Naive B cell (primary cell): ENCODE measurements around the gene KIAA1191. TPM values are rescaled to one million over a fixed set of nuclear protein-coding genes. Genes with fewer than 3 reads are reported as not detected.
"Not testable (repeated sequence)": the region's sequence is repeated elsewhere in the genome, so short reads cannot be mapped to it uniquely, and the experiment has no call there.

Experiments
- ATAC-seq, 2 donors: fragments of 150-1000 bp; cut with Tn5 transposase; 2 replicates each; pipeline ENCODE4 v1.10.0; 2021; ENCODE audit warnings: low read depth in 2 of 2, mild to moderate bottlenecking in 2 of 2, moderate library complexity in 2 of 2
- DNase-seq: peaks from one replicate; pipeline ENCODE4 v3.0.0; 2022
- H3K27ac Mint-ChIP-seq, 6 donors: one replicate each; pipeline ENCODE4 v1.8.0; 2020 to 2022; ENCODE audit warnings: mild to moderate bottlenecking in 6 of 6, mixed read lengths in 6 of 6, moderate library complexity in 5 of 6, inconsistent platforms in 2 of 6
- H3K27me3 Mint-ChIP-seq, 3 donors: one replicate each; pipeline ENCODE4 v1.8.0; 2021 to 2022; ENCODE audit warnings: mixed read lengths in 3 of 3, mild to moderate bottlenecking in 1 of 3
- H3K36me3 Mint-ChIP-seq, 2 donors: one replicate each; pipeline ENCODE4 v1.8.0; 2020 to 2022; ENCODE audit warnings: mixed read lengths in 2 of 2, inconsistent platforms in 1 of 2, mild to moderate bottlenecking in 1 of 2
- H3K4me1 Mint-ChIP-seq, 3 donors: one replicate each; pipeline ENCODE4 v1.8.0; 2020 to 2022; ENCODE audit warnings: mixed read lengths in 3 of 3, inconsistent platforms in 1 of 3, mild to moderate bottlenecking in 1 of 3, moderate library complexity in 1 of 3
- H3K4me3 Mint-ChIP-seq, 8 donors: one replicate each; pipeline ENCODE4 v1.8.0; 2020 to 2022; ENCODE audit warnings: mild to moderate bottlenecking in 8 of 8, mixed read lengths in 8 of 8, moderate library complexity in 8 of 8, inconsistent platforms in 2 of 8
- H3K9me3 Mint-ChIP-seq, 7 donors: one replicate each; pipeline ENCODE4 v1.8.0; 2020 to 2022; ENCODE audit warnings: mixed read lengths in 7 of 7, mild to moderate bottlenecking in 5 of 7, inconsistent platforms in 2 of 7, moderate library complexity in 1 of 7
- polyA plus RNA-seq, 6 donors: library from polyadenylated mRNA; unstranded; fragments of 300-500 nt; fragmentation: Illumina TruSeq; gene quantifications; one replicate each; pipeline ENCODE4 v1.2.3, GENCODE V29; 2021; ENCODE audit warnings: low read depth in 6 of 6

KIAA1191 gene
- polyA plus RNA-seq, result 10 to 100 TPM; 46.8 to 56.4 (median 53.5) TPM

DNA sequence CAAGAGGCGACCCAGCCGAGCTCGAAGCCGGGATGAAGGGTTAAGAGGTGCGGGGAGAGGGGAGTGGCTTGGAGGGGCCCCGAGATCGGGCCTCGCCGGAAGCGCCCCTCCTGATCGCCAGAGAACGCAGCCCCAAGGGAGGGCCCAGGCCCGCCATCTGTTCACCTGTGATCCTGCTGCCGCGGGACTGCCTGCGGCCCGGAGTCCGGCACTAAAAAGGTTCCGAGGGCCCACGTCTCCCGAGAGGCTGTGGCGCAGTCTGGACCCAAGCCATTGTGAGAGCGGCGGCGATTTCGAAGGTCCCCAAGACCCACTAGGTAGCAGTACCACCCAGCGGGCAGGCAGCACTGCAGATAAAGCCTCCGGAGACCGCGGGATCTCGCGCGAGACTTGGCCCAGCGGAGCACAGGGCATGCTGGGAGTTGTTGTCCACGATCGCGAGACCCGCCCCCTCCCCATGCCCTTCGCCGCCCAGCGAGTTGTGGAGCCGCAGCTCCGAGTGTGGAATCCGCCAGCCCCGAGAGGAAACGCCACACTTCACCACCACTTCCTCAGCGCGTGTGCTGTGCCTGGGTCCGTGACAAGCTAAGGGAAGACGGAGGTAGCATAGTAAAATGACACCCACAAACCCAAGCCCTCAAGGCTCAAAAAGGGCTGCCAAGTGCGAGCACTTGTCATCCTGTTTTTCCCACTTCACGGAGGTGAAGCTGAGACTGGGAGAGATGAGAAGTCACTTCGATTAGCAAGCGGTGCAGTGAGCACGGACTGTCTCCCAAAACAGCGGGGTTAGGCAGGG lies at the start of gene KIAA1191:
KIAA1191 (minus strand) TSS at position 328 of the 796 bp plus-strand sequence. CDS start 2,256 bp downstream, outside the sequence.
- no peaks in the 10 kb centered on the region for H3K27me3 Mint-ChIP-seq
- peaks cover 8 to 11% of the 10 kb centered on the region in 2 donors for H3K36me3 Mint-ChIP-seq
- H3K27ac Mint-ChIP-seq, result peak within 1 kb of the TSS; percentile 92 to 99 (median 98)
- ATAC-seq (peak; percentile 88), DNase-seq (peak; percentile 90)
- peak within 1 kb of the TSS; percentile 96 to 99 (median 98) for H3K4me3 Mint-ChIP-seq
- H3K9me3 Mint-ChIP-seq, result no peaks in the 10 kb centered on the region
- H3K4me1 Mint-ChIP-seq, result peaks cover 25 to 43% (median 32%) of the 10 kb centered on the region in 3 donors

GRCh38 chr5:176410486-176411180 lies 49.1 kb upstream of the KIAA1191 start:
- Mint-ChIP-seq H3K27me3 (no peaks in the 10 kb centered on the region), H3K4me1 (peaks cover 20 to 45% (median 29%) of the 10 kb centered on the region in 3 donors), H3K9me3 (no peaks in the 10 kb centered on the region), H3K4me3 (no peak overlapping the region), H3K27ac (peak overlapping the region in 1 of 6 donors; percentile 20), H3K36me3 (peaks cover 7 to 9% of the 10 kb centered on the region in 2 donors)
- DNase-seq, result no peak
- no peak for ATAC-seq

DNA sequence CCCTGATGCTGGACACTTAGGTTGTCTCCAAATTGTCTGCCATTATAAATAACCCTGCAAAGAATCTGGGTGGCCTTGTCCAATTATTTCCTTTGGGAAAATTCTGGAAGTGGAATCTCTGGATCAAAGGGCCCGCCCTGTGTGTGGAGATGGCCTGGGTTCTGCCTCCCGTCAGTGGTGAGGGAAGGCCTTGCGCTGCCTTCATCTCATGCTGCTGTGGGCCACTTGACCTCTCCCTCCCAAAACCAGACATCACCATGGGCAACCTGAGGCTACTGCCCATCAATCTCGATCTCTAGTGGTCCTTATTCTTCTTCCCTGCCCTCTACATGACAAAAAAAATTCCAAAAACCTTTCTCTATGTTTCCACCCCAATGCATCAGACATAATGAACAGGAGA lies 48.2 kb upstream of the KIAA1191 start:
- H3K4me3 Mint-ChIP-seq, result no peak overlapping the region
- H3K9me3 Mint-ChIP-seq, result peaks cover 0 to under 1% (median 0%) of the 10 kb centered on the region in 7 donors
- H3K27me3 Mint-ChIP-seq, result no peaks in the 10 kb centered on the region
- peaks cover 20 to 38% (median 20%) of the 10 kb centered on the region in 3 donors for H3K4me1 Mint-ChIP-seq
- peaks cover 7 to 9% of the 10 kb centered on the region in 2 donors for H3K36me3 Mint-ChIP-seq
- H3K27ac Mint-ChIP-seq, result no peak overlapping the region
- ATAC-seq (no peak), DNase-seq (no peak)

DNA sequence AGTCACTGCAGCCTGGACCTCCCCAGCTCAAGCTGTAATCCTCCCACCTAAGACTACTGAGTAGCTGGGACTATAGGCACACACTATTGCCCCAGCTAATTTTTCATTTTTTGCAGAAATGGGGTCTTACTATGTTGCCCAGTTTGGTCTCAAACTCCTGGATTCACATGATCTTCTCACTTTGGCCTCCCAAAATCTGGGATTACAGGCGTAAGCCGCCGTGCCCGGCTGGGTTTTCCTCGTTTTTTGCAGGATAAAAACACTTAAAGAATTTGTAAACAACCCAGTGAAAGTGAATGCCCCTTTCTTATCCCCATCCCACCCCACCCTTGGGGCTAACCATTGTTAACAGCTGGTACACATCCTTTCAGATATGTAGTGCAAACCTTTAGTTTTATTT lies 47.0 kb upstream of the KIAA1191 start:
- Mint-ChIP-seq H3K27me3 (no peaks in the 10 kb centered on the region), H3K36me3 (peaks cover 7 to 9% of the 10 kb centered on the region in 2 donors), H3K4me1 (peaks cover 9 to 26% (median 16%) of the 10 kb centered on the region in 3 donors), H3K27ac (no peak overlapping the region), H3K4me3 (no peak overlapping the region), H3K9me3 (peaks cover 0 to 1% (median 0%) of the 10 kb centered on the region in 7 donors)
- no peak for ATAC-seq
- no peak for DNase-seq

DNA sequence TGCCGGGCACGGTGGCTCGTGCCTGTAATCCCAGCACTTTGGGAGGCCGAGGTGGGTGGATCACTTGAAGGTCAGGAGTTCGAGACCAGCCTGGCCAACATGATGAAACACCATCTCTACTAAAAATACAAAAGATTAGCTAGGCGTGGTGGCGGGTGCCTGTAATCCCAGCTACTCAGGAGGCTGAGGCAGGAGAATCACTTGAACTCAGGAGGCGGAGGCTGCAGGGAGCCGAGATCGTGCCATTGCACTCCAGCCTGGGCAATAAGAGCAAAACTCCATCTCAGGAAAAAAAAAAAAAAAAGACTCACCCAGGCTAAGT lies 46.6 kb upstream of the KIAA1191 start:
- not testable (repeated sequence) for H3K27me3 Mint-ChIP-seq, ATAC-seq, DNase-seq, H3K36me3 Mint-ChIP-seq, H3K27ac Mint-ChIP-seq, H3K9me3 Mint-ChIP-seq
- Mint-ChIP-seq H3K4me3 (peak overlapping the region in 1 of 8 donors; percentile 10), H3K4me1 (peaks cover 6 to 24% (median 16%) of the 10 kb centered on the region in 3 donors)

- H3K27ac Mint-ChIP-seq, result peak overlapping the region in 1 of 6 donors; percentile 16
- H3K9me3 Mint-ChIP-seq, result peaks cover 0 to 1% (median 0%) of the 10 kb centered on the region in 7 donors
- H3K4me3 Mint-ChIP-seq, result peak overlapping the region in 1 of 8 donors; percentile 10
- no peak for ATAC-seq
- H3K27me3 Mint-ChIP-seq, result no peaks in the 10 kb centered on the region
- no peak for DNase-seq
- peaks cover 8 to 9% of the 10 kb centered on the region in 2 donors for H3K36me3 Mint-ChIP-seq
- peaks cover under 1 to 19% (median 11%) of the 10 kb centered on the region in 3 donors for H3K4me1 Mint-ChIP-seq
Measured at GRCh38 chr5:176407456-176408251, 46.1 kb upstream of the KIAA1191 start.

DNA sequence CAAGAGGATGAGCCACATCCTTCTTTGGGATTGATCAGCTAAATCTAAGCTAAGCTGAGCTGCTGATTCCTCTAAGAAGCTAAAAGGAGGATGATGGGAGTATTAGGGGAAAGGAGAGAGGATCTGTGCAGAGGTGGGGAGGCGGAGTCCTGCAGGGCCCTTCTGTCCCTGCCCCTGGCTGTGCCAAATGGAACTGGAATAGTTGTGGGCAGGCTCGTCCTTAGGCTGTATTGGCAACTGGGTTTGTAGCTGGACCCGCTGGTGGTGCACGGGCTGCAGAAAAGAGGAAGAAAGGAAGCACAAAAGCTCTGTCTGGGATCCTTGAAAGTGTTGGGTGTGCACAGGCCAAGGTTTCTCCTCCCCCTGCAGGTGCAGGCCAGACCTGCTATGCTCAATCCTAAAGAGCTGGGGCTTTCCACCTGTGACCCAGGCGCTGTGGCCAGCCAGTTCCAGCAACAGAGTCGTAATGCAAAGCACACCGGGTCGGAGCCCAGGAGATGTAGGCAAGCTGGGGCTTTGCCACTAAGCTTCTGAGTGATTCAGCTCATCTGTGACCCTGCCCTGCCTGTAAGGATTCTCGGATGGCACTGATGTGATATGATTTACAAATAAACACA lies 45.0 kb upstream of the KIAA1191 start:
- Mint-ChIP-seq H3K4me1 (peaks cover 0 to 10% (median 9%) of the 10 kb centered on the region in 3 donors), H3K36me3 (peaks cover 9 to 11% of the 10 kb centered on the region in 2 donors), H3K27ac (peak overlapping the region in 1 of 6 donors; percentile 79), H3K9me3 (peaks cover 0 to 1% (median 0%) of the 10 kb centered on the region in 7 donors), H3K27me3 (no peaks in the 10 kb centered on the region), H3K4me3 (no peak overlapping the region)
- DNase-seq (no peak), ATAC-seq (no peak)

DNA sequence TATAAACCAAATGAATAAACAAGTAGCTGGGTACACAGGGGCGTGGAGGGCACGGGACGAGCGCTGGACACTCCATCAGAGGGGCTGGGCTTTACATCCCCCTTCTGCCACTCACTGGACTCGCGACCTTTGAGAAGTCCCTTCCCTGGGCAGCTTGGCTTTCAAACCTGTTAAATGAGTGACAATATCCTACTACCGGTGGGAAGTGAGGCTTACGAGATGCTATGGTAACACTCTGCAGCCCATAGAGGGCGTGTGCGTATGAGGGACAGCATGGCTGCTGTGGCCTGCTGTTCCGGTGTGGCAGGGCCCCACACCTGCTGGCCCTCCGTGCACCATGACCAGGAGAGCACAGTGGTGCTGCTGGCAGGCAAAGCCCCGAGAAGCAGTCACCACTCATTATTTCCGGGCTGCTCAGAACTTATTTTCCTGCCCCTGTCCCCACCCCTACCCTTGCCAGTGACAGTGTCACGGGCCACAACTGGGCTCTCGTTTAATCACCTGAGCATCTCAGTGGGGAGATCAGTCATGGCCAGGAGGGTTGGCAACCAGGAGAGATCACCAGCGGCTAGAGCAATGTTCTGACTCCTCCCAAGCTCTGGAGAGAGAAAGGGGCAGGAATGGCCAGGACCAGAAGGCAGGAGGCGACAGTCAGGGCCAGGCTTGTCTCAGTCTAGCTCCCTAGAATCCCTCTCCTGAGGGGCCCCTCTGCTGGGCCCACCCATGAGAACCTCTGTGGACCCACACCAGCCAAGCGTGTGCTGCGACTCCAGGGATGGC lies 44.3 kb upstream of the KIAA1191 start:
- Mint-ChIP-seq H3K4me1 (peaks cover 0 to 3% (median 2%) of the 10 kb centered on the region in 3 donors), H3K4me3 (no peak overlapping the region), H3K9me3 (peaks cover 0 to 1% (median 0%) of the 10 kb centered on the region in 7 donors), H3K36me3 (peaks cover 9 to 11% of the 10 kb centered on the region in 2 donors), H3K27me3 (no peaks in the 10 kb centered on the region), H3K27ac (peak overlapping the region in 2 of 6 donors; percentile 60 to 79)
- ATAC-seq (no peak), DNase-seq (no peak)

GRCh38 chr5:176401281-176402205 lies 40.0 kb upstream of the KIAA1191 start:
- peaks cover 0 to 1% (median 0%) of the 10 kb centered on the region in 7 donors for H3K9me3 Mint-ChIP-seq
- no peaks in the 10 kb centered on the region for H3K4me1 Mint-ChIP-seq
- no peaks in the 10 kb centered on the region for H3K27me3 Mint-ChIP-seq
- H3K36me3 Mint-ChIP-seq, result peaks cover 4 to 9% of the 10 kb centered on the region in 2 donors
- ATAC-seq (no peak), DNase-seq (no peak)
- H3K4me3 Mint-ChIP-seq, result no peak overlapping the region
- H3K27ac Mint-ChIP-seq, result peak overlapping the region in 2 of 6 donors; percentile 78 to 86

DNA sequence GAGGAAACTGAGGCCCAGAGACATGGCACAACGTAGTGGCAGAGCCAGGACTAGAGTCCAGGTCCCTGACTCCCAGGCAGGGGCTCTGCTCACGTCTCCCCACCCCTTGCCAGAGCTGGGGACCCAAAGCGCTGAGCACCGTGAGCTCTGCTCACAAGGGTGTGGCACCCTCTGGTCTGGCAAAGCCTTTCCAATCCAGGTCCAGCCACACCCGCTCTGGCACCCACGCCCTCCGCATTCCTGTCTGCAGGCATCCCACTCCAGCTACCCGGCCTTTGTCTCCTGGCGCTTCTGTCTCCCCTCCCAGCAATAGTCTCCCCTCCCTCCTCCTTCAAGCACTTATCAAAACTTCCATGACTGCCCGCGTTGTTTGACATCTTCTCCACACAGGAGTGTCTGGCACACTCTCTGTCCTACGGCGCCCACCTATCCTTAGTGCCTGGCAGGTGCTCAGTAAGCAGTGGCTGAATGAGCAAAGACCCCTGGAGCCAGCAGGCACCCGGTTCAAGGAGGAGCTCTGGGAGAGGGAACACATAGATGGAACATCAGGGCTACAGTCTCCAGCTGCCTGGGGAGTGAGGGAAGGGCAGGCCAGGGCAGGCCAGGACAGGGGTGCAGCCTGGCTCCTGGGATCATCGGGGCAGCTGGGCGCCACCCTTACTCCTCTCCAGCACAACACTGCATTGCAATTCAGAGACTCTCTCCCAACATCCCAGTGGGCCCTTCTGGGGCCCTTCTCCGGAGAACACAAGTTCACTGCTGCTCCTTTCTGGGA lies 39.0 kb upstream of the KIAA1191 start:
- Mint-ChIP-seq H3K27ac (peak overlapping the region in 1 of 6 donors; percentile 90), H3K4me3 (no peak overlapping the region), H3K4me1 (no peaks in the 10 kb centered on the region), H3K36me3 (peaks cover 0 to 4% of the 10 kb centered on the region in 2 donors), H3K27me3 (no peaks in the 10 kb centered on the region), H3K9me3 (peaks cover 0 to 1% (median 0%) of the 10 kb centered on the region in 7 donors)
- no peak for ATAC-seq
- no peak for DNase-seq
